ENCODE data around the gene SIRT4.

Gene SIRT4

DNA sequence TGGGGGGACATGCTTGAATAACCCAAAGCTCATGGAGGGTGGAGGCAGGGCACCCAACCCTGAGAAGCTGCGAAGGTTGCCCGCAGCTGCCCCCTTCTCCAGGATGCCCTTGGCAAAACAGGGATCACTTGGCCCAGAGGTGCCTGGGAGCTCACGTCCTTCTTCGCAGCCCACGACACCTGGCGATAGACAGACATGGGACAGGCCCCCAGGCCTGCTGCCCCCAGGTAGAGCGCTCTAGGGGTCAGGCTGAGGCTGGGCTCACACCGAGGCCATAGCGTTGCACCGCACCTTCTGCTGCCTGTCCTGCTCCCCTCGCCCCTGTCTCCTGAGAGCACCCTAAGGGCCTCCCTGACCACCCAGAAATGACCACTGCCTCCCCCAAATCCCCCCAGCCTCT, 45.6 kb downstream of the SIRT4 start:
- H3K27me3 ChIP-seq (ENCODE audit: control insufficient read depth, insufficient read depth, low read length), result peaks cover 3% of the 10 kb centered on the region
- H3K9ac ChIP-seq (ENCODE audit: low read length), result no peak overlapping the region
- peaks cover 18% of the 10 kb centered on the region for H3K4me1 ChIP-seq (ENCODE audit: control insufficient read depth, insufficient read depth, low read length)
- no peaks in the 10 kb centered on the region for H3K9me3 ChIP-seq (ENCODE audit: control insufficient read depth, low read length)
- no peaks in the 10 kb centered on the region for H3K36me3 ChIP-seq (ENCODE audit: control insufficient read depth, insufficient read depth, low read length)
- no peak overlapping the region for H3K4me3 ChIP-seq (ENCODE audit: low read length)

- Histone ChIP-seq H3K9ac (ENCODE audit: low read length) (no peak overlapping the region), H3K27me3 (ENCODE audit: control insufficient read depth, insufficient read depth, low read length) (peaks cover 3% of the 10 kb centered on the region), H3K4me1 (ENCODE audit: control insufficient read depth, insufficient read depth, low read length) (peaks cover 18% of the 10 kb centered on the region), H3K9me3 (ENCODE audit: control insufficient read depth, low read length) (no peaks in the 10 kb centered on the region), H3K4me3 (ENCODE audit: low read length) (no peak overlapping the region), H3K36me3 (ENCODE audit: control insufficient read depth, insufficient read depth, low read length) (no peaks in the 10 kb centered on the region)
Observed at GRCh38 chr12:120350576-120351350, 48.6 kb downstream of the SIRT4 start.

- Histone ChIP-seq H3K27me3 (ENCODE audit: control insufficient read depth, insufficient read depth, low read length) (peaks cover 3% of the 10 kb centered on the region), H3K9ac (ENCODE audit: low read length) (no peak overlapping the region), H3K4me3 (ENCODE audit: low read length) (no peak overlapping the region)
Observed at GRCh38 chr12:120352117-120352516, 50.0 kb downstream of the SIRT4 start.

DNA sequence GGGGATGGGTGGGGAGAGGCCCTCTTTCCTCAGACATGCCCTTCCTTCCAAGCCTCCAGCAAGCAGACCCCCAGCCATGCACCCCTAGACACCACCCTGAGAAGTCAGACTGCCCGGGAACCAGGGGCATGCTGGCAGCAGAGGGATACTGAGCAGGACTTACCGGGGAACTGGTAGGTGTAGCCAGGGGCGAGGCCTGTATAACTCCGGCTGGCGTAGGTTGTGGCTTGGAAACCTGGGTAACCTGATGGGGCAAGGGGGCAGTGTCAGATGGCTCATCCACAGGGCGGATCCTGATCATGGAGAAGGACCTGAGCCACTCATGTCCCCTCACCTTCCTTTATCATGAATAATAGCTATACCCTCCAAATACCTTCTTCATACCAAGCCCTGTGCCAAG, 51.0 kb downstream of the SIRT4 start:
- H3K9ac ChIP-seq (ENCODE audit: low read length), result no peak overlapping the region
- no peaks in the 10 kb centered on the region for H3K36me3 ChIP-seq (ENCODE audit: control insufficient read depth, insufficient read depth, low read length)
- H3K4me1 ChIP-seq (ENCODE audit: control insufficient read depth, insufficient read depth, low read length), result peaks cover 18% of the 10 kb centered on the region
- H3K27me3 ChIP-seq (ENCODE audit: control insufficient read depth, insufficient read depth, low read length), result peaks cover 1% of the 10 kb centered on the region
- no peaks in the 10 kb centered on the region for H3K9me3 ChIP-seq (ENCODE audit: control insufficient read depth, low read length)
- H3K4me3 ChIP-seq (ENCODE audit: low read length), result no peak overlapping the region

More at GRCh38 chr12:120352117-120352516, 50.0 kb downstream of the SIRT4 start:
- Histone ChIP-seq H3K4me1 (ENCODE audit: control insufficient read depth, insufficient read depth, low read length) (peaks cover 18% of the 10 kb centered on the region), H3K36me3 (ENCODE audit: control insufficient read depth, insufficient read depth, low read length) (no peaks in the 10 kb centered on the region), H3K9me3 (ENCODE audit: control insufficient read depth, low read length) (no peaks in the 10 kb centered on the region)

GRCh38 chr12:120353556-120354317, 51.6 kb downstream of the SIRT4 start:
- Histone ChIP-seq H3K27me3 (ENCODE audit: control insufficient read depth, insufficient read depth, low read length) (no peaks in the 10 kb centered on the region), H3K36me3 (ENCODE audit: control insufficient read depth, insufficient read depth, low read length) (no peaks in the 10 kb centered on the region), H3K9ac (ENCODE audit: low read length) (no peak overlapping the region), H3K9me3 (ENCODE audit: control insufficient read depth, low read length) (no peaks in the 10 kb centered on the region), H3K4me3 (ENCODE audit: low read length) (no peak overlapping the region), H3K4me1 (ENCODE audit: control insufficient read depth, insufficient read depth, low read length) (peaks cover 18% of the 10 kb centered on the region)

DNA sequence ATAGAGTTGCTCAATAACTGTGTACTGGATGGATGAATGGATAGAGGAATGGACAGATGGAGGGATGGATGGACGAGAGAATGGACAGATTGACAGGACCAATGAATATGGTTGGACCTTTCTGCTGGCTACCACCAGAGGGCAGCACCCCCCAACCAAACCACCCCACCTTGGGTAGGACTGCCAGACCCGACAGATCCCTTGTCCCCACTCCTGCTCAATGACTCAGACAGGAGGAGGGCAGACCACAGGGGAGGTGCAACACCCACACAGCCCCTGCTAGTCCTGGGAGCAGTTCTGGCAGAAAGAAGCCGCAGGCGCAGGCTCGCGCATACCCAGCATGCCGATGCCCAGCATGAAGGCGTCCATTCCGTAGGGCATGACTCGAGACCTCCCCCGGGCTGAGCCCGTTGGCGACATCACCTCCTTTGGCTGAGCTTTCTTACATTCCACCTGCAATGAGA, 54.5 kb downstream of the SIRT4 start:
- H3K4me1 ChIP-seq (ENCODE audit: control insufficient read depth, insufficient read depth, low read length), result peaks cover under 1% of the 10 kb centered on the region
- no peak overlapping the region for H3K9ac ChIP-seq (ENCODE audit: low read length)
- H3K9me3 ChIP-seq (ENCODE audit: control insufficient read depth, low read length), result no peaks in the 10 kb centered on the region
- H3K36me3 ChIP-seq (ENCODE audit: control insufficient read depth, insufficient read depth, low read length), result no peaks in the 10 kb centered on the region
- no peak overlapping the region for H3K4me3 ChIP-seq (ENCODE audit: low read length)
- no peaks in the 10 kb centered on the region for H3K27me3 ChIP-seq (ENCODE audit: control insufficient read depth, insufficient read depth, low read length)

- no peaks in the 10 kb centered on the region for H3K36me3 ChIP-seq (ENCODE audit: control insufficient read depth, insufficient read depth, low read length)
- H3K4me1 ChIP-seq (ENCODE audit: control insufficient read depth, insufficient read depth, low read length), result peaks cover 6% of the 10 kb centered on the region
- H3K9ac ChIP-seq (ENCODE audit: low read length), result no peak overlapping the region
- no peaks in the 10 kb centered on the region for H3K27me3 ChIP-seq (ENCODE audit: control insufficient read depth, insufficient read depth, low read length)
- no peaks in the 10 kb centered on the region for H3K9me3 ChIP-seq (ENCODE audit: control insufficient read depth, low read length)
- no peak overlapping the region for H3K4me3 ChIP-seq (ENCODE audit: low read length)
Observed at GRCh38 chr12:120357104-120357503, 55.0 kb downstream of the SIRT4 start.

DNA sequence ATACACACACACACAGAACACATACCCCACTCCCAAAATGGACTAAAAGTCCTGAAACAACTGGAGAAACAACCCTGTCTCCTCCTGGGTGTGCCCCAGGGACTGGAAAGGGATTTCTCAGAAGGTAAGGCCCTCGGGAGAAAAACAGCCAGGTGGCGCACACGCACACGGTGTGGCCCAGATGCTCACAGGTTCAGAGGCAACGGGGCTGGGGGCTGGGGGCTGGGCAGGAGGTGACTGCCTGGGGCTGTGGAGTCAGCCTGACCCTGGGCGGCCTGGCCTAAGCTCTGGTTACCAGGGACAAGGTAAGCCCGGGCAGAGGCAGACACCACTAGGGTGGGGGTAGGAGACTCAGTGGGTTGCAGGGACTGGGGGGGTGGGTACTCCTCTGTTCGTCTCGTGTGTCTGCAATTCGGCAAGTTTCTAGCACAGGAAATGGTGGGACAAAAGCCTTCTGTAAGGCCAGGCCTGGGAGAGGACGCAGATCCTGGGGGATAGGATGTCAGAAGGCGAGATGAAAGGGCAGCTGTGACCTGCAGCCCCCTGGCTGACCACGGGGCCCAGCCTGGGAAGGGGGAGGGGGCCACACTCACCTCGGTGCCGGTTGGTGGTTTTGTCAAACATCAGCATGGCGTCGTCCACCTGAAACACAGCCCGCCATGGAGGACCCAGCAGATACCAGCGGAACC, 56.4 kb downstream of the SIRT4 start:
- H3K4me1 ChIP-seq (ENCODE audit: control insufficient read depth, insufficient read depth, low read length), result peaks cover 9% of the 10 kb centered on the region
- H3K4me3 ChIP-seq (ENCODE audit: low read length), result no peak overlapping the region
- H3K36me3 ChIP-seq (ENCODE audit: control insufficient read depth, insufficient read depth, low read length), result no peaks in the 10 kb centered on the region
- no peaks in the 10 kb centered on the region for H3K27me3 ChIP-seq (ENCODE audit: control insufficient read depth, insufficient read depth, low read length)
- no peaks in the 10 kb centered on the region for H3K9me3 ChIP-seq (ENCODE audit: control insufficient read depth, low read length)
- H3K9ac ChIP-seq (ENCODE audit: low read length), result no peak overlapping the region

DNA sequence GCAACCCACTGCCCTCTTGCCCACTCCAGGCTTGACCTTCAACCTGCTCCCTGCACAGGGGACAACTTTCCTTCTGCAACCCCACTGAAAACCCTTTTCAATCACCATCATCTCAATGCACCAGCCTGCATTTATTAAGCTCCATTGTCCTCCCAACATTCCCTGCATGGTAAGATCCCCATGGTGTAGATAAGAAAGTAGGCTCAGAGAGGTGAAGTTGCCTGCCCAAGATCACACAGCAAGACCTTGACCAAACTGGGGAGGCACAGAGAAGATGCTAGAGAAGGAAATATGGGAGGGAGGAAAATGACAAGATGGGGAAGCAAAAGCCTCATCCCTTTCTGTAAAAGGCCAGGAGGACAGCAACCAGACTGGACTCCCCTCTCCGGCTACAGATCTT, 57.0 kb downstream of the SIRT4 start:
- no peaks in the 10 kb centered on the region for H3K36me3 ChIP-seq (ENCODE audit: control insufficient read depth, insufficient read depth, low read length)
- peaks cover 10% of the 10 kb centered on the region for H3K4me1 ChIP-seq (ENCODE audit: control insufficient read depth, insufficient read depth, low read length)
- H3K27me3 ChIP-seq (ENCODE audit: control insufficient read depth, insufficient read depth, low read length), result no peaks in the 10 kb centered on the region
- H3K9me3 ChIP-seq (ENCODE audit: control insufficient read depth, low read length), result no peaks in the 10 kb centered on the region
- no peak overlapping the region for H3K9ac ChIP-seq (ENCODE audit: low read length)
- no peak overlapping the region for H3K4me3 ChIP-seq (ENCODE audit: low read length)

- H3K9me3 ChIP-seq (ENCODE audit: control insufficient read depth, low read length), result no peaks in the 10 kb centered on the region
- H3K4me3 ChIP-seq (ENCODE audit: low read length), result no peak overlapping the region
- peak overlapping the region; percentile 28 for H3K9ac ChIP-seq (ENCODE audit: low read length)
- no peaks in the 10 kb centered on the region for H3K27me3 ChIP-seq (ENCODE audit: control insufficient read depth, insufficient read depth, low read length)
- H3K36me3 ChIP-seq (ENCODE audit: control insufficient read depth, insufficient read depth, low read length), result no peaks in the 10 kb centered on the region
- H3K4me1 ChIP-seq (ENCODE audit: control insufficient read depth, insufficient read depth, low read length), result peaks cover 34% of the 10 kb centered on the region
Observed at GRCh38 chr12:120361506-120362208, 59.5 kb downstream of the SIRT4 start.

Data from mucosa of stomach (tissue), 1 donor.